GM19193 (cell line): ENCODE measurements around the gene TECR.

Experiments
- POLR2A ChIP-seq: IDR thresholded peaks from 4 replicates; pipeline ENCODE4 v1.6.1; 2011; ENCODE audit not compliant: insufficient read depth, insufficient read length; ENCODE audit errors: extremely low read depth

Gene TECR

DNA sequence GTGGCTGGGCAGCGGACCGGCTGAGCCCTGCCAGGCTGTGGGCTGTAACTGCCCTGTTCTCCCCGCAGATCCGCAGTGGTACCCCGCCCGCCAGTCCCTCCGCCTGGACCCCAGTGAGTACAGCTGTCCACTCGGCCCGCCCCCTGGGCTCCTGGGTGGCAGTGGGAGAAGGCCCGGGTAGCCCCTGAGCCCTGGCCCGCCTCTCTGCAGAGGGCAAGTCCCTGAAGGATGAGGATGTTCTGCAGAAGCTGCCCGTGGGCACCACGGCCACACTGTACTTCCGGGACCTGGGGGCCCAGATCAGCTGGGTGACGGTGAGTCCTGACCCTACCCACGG, 34.2 kb downstream of the TECR start:
- no peak for TF ChIP-seq POLR2A

- TF ChIP-seq POLR2A, result no peak
Observed at GRCh38 chr19:14563989-14564651, 34.7 kb downstream of the TECR start.

- TF ChIP-seq POLR2A, result no peak
Observed at GRCh38 chr19:14565298-14565679, 35.9 kb downstream of the TECR start.

DNA sequence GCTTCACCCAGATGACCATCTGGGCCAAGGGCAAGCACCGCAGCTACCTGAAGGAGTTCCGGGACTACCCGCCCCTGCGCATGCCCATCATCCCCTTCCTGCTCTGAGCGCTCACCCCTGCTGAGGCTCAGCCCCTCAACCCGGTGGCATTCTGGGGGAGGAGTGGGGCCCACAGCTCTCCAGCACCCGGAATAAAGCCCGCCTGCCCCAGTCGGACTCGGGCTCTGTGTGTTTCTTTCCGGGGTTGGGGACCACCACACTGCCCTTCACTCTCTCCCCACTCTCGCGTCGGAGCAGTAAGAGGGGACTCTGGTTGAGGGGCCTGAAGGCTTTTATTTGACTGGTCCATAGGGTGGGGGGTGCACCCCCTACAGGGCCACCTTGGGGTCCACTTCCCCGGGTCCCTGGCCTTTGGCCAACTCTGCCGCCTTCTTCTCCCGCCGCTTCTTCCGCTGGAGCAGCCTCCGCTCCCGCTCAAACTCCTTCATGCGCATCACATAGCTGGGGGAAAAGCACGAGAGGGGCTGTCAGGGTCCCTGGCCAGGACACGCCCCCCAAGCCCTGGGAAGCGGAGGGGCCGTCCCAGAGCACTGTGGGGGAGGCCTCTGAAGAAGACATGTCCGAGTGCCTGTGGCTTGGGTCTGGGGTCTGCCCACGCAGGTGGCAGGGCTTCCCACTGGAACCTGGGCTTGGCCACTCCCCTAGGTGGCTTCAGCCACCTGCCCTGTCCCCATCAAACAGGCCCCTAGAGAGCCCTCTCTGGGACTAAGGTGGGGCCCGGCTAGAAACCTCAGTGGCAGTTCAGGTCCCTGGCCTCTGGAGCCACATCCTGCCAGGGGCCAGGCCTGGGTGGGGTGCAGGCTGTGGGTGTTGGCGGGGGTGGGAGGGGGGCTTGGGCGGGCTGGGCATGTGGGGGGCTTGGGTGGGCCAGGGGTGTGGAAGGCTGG, 36.6 kb downstream of the TECR start:
- no peak for TF ChIP-seq POLR2A

- TF ChIP-seq POLR2A, result no peak
Observed at GRCh38 chr19:14566712-14567077, 37.3 kb downstream of the TECR start.

DNA sequence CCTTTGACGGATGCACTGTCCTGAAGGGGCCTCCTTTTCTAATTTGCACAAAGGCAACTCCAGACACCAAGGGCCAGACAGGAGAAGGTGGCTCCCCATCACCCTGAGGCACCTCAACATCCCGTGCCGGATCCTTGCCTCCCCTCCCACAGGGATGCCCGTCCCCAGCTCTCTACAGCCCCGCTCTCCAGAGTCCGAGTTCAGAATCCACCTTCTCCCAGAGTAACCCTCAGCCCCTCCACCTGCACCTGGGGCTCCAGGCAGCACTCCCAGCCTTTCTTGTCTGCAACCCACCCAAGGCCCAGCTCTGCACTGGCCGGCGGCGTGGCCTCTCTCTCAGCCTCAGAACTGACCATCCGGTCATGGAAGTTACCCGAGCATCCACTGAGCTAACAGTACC, 37.7 kb downstream of the TECR start:
- TF ChIP-seq POLR2A, result no peak

- no peak for TF ChIP-seq POLR2A
Observed at GRCh38 chr19:14570864-14571527, 41.6 kb downstream of the TECR start.

DNA sequence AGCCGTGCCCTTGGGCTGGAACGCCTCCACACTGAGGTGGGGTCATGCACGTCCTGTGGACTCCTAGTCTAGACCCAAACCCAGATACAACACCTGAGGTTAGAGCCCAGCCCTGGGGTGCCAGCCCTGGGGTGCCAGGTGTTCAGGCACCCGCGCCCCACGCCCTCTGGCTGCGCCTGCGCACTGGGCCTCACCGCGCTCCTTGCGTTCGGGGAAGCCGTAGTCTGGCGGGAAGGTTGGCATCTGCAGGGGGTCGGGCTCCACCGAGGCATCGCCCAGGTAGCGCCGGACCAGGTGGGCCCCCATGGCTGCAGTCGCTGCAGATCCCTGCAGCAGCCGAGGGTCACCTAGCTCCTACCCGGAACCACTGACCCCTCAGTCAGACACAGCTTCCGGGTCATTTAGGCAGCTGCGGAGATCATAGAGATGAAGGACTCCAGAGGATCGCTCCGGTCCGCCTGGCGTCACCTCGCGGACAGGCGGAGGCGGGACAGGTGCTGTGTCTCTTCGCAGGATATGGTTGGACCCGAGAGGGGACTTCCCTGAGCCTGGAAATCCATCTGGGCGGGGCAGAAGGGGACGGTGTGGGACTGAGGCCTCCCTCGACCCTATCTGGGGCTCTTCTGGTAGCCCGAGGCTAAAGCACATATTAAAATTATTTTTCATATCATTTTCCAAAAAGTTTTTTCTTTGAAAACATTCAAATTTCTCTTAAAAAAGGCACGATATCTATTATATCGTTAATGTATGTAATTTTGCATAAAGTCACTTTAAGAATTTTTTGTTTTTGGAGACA, 42.5 kb downstream of the TECR start, which contains the start of gene NDUFB7:
TSS of gene NDUFB7 (minus strand) at position 372 of the 796 bp plus-strand sequence. CDS start at position 306, 66 bp downstream.
- peak; percentile 87 for TF ChIP-seq POLR2A

GRCh38 chr19:14575428-14575980, 46.1 kb downstream of the TECR start:
- TF ChIP-seq POLR2A, result no peak

DNA sequence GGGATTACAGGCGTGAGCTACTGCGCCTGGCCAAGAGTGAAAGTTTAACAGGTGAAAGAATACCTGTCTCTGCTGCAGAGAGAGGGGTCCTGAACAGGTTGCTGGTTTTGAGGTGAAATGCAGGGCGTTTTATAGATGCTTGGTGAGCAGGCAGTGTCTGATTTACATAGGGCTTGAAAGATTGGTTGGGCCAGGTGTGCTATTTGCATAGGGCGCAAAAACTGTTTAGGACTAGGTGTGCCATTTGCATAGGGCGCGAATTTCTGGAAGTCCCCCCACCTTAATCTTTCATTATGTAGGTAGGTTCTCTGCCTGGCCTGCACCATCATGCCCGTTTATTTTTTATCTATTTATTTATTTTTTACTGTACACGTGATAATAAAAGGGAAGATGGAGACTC, 47.0 kb downstream of the TECR start:
- no peak for TF ChIP-seq POLR2A

GRCh38 chr19:14577264-14577663, 47.9 kb downstream of the TECR start:
- TF ChIP-seq POLR2A, result no peak

DNA sequence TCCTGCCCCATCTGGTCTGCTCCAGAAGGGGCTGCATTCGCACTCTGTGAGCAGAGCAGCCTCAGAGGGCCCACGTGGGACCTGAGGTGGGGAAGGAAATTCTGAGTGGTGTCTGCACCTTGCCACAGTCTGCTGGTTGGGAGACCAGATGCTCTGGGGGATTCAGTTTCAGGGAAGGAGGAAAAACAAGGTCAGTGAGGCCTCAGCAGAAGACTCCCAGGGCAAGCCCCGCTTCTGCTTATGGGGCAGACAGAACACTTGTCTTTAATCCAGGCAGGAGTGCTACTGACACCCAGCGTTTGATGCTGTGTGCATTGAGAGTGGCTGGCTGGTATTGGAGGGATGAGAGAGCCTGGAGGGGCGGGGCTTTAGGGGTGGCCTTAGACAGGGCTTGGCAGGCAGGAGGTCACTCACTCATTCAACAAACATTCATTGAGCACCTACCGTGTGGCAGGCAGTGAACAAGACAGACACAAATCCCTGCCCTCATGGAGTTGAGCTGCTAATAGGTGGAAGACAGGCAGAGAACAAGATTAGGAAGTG, 48.6 kb downstream of the TECR start:
- peak; percentile 36 for TF ChIP-seq POLR2A

DNA sequence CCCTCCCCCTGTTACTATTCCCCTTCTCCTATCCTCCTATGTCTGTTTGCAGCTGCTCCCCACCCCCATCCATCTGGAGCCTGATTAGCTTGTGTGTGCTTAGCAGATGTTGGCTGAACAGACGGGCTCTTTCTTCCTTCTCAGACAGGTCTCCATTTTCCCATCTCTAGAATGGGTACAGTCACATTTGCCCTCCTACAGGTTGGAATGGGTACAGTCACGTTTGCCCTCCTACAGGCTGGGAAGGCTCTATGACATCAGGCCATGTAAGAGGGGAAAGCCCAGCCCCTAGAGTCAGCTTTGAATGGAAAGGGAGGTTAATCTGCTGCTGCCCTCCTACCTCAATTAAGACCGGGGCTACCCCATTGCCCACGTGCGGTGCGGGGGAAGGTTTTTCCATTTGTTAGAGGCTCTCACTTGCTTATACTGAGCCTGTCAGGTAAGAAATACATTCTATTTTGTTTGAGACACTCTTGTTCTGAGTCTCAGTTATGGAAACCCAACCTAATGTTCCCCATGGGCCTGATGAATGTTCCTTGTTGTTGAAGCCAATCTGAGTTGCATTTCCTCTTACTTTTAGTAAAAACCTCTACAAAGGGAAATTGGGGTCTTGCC, 51.3 kb downstream of the TECR start:
- TF ChIP-seq POLR2A, result no peak

DNA sequence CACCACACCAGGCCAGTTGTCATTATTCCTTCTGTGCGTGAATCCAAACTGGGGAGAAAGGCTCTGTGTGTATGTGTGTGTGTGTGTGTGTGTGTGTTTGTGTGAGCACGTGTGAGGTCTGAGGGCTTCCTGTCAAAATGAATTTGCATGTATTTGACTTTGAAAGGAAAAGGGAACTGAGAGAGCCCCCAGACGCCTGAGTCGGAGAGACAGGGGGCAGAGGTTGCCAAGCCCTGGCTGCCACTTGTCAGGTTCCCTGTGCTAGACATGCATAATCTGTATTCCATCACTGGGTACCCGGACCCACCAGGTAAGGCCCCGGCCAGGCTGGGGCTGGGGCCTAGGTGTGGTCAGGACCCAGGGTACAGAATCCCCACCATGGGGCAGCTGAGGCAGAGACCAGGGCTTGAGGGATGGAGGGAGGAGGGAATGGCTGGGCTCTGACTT, 53.5 kb downstream of the TECR start, which contains the start of gene CLEC17A:
TSS of gene CLEC17A (plus strand) at position 191 of the 447 bp plus-strand sequence. CDS start at position 268, 77 bp downstream.
- TF ChIP-seq POLR2A, result peak; percentile 98
